Calu3 (cell line): ENCODE measurements around the gene PLCXD3. TPM values are rescaled to one million over a fixed set of nuclear protein-coding genes. Genes with fewer than 3 reads are reported as not detected.

ENCODE experiments used
- BruUV-seq: library from RNA; stranded (reverse); fragments of 400-500 nt; replicated peaks from 2 replicates; lab custom pipeline; 2021; lab: Mats Ljungman, UMichigan
- CTCF ChIA-PET: fragments of 300-600 bp; sonication (Branson Sonifier 250); formaldehyde crosslinking; loops from one replicate; lab custom pipeline; 2022; ENCODE audit warnings: antibody characterized with exemption; lab: Charles Lee
- DNase-seq: peaks from one replicate; pipeline ENCODE4 v3.0.0; 2022
- H3K27ac Mint-ChIP-seq: one replicate; pipeline ENCODE4 v1.8.0; 2022; ENCODE audit warnings: mixed read lengths; ENCODE audit not compliant: unreplicated experiment
- H3K27me3 Mint-ChIP-seq: one replicate; pipeline ENCODE4 v1.8.0; 2022; ENCODE audit warnings: mixed read lengths; ENCODE audit not compliant: unreplicated experiment
- H3K36me3 Mint-ChIP-seq: one replicate; pipeline ENCODE4 v1.8.0; 2022; ENCODE audit warnings: mild to moderate bottlenecking, moderate library complexity, mixed read lengths; ENCODE audit not compliant: insufficient read depth, unreplicated experiment
- H3K4me1 Mint-ChIP-seq: one replicate; pipeline ENCODE4 v1.8.0; 2022; ENCODE audit warnings: mild to moderate bottlenecking, low read depth, mixed read lengths; ENCODE audit not compliant: unreplicated experiment
- H3K4me3 Mint-ChIP-seq: one replicate; pipeline ENCODE4 v1.8.0; 2022; ENCODE audit warnings: mild to moderate bottlenecking, low read depth, moderate library complexity, mixed read lengths; ENCODE audit not compliant: unreplicated experiment
- H3K9me3 Mint-ChIP-seq: one replicate; pipeline ENCODE4 v1.8.0; 2022; ENCODE audit warnings: low read depth, mixed read lengths; ENCODE audit not compliant: unreplicated experiment
- CTCF ChIP-seq: fragments of 200-600 bp; IDR thresholded peaks from one replicate; pipeline ENCODE4 v1.8.0; 2022; ENCODE audit warnings: antibody characterized with exemption; ENCODE audit not compliant: unreplicated experiment
- intact Hi-C: fragments of 100-400 bp; cut with micrococcal nuclease; formaldehyde crosslinking; loops from one replicate; pipeline ENCODE4 v1.10.0; 2022; ENCODE audit not compliant: unreplicated experiment
- total RNA-seq: library from RNA; stranded (reverse); gene quantifications from 2 replicates; pipeline ENCODE4 v1.2.3, GENCODE V29; 2022

Gene PLCXD3
- total RNA-seq, 1 experiment from 2014 or later = not detected

DNA sequence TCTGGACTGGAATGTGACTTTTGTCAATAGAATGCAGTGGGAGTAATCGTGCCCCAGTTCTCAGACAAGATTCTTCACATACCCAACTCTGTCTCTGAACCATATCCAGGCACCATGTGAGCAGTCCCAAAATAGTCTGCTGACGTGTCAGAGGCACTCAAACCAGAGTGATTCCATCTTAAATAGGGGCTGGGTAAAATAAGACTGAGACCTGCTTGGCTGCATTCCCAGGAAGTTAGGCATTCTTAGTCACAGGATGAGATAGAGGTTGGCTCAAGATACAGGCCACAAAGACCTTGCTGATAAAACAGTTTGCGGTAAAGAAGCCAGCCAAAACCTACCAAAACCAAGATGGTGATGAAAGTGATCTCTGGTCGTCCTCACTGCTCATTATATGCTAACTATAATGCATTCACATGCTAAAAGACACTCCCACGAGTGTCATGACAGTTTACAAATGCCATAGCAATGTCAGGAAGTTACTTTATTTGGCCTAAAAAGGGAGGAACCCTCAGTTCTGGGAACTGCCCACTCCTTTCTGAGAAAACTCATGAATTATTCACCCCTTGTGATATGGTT, 16.9 kb upstream of the PLCXD3 start:
- H3K4me3 Mint-ChIP-seq = no peak overlapping the region
- TF ChIP-seq CTCF = no peak
- H3K36me3 Mint-ChIP-seq = no peaks in the 10 kb centered on the region
- peak; percentile 46 for DNase-seq
- no peak overlapping the region for H3K27ac Mint-ChIP-seq
- peaks cover 12% of the 10 kb centered on the region for H3K4me1 Mint-ChIP-seq
- H3K27me3 Mint-ChIP-seq = no peaks in the 10 kb centered on the region
- no TSS peak for BruUV-seq
- CTCF ChIA-PET = no interaction called here
- peaks cover 9% of the 10 kb centered on the region for H3K9me3 Mint-ChIP-seq
- intact Hi-C loops = no loop called here

DNA sequence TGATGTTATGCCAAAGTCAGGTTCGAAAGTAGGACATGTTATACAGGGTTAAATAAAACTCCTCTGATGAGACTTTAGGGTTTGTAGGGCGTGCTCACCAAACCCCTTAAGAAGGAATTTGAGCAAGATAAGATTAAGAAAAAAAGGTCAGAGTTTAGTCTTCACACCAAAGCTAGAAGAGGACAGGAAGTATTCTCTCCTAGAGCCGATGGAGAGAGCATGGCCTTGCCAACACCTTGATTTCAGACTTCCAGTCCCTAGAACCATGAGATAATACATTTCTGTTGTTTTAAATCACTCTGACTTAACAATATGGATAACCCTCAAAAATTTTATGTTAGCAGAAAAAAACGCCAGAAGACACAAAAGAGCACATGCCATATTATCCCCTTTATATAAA, 16.3 kb upstream of the PLCXD3 start:
- CTCF ChIA-PET = no interaction called here
- H3K27me3 Mint-ChIP-seq = no peaks in the 10 kb centered on the region
- H3K4me1 Mint-ChIP-seq = peaks cover 12% of the 10 kb centered on the region
- TF ChIP-seq CTCF = no peak
- H3K36me3 Mint-ChIP-seq = no peaks in the 10 kb centered on the region
- intact Hi-C loops = no loop called here
- no peak overlapping the region for H3K4me3 Mint-ChIP-seq
- no TSS peak for BruUV-seq
- peaks cover 8% of the 10 kb centered on the region for H3K9me3 Mint-ChIP-seq
- no peak for DNase-seq
- H3K27ac Mint-ChIP-seq = no peak overlapping the region

GRCh38 chr5:41524174-41524573, 13.8 kb upstream of the PLCXD3 start:
- Mint-ChIP-seq H3K4me3 (no peak overlapping the region), H3K27ac (no peak overlapping the region), H3K36me3 (no peaks in the 10 kb centered on the region), H3K9me3 (peaks cover 4% of the 10 kb centered on the region), H3K4me1 (peaks cover 12% of the 10 kb centered on the region), H3K27me3 (no peaks in the 10 kb centered on the region)
- CTCF ChIA-PET = no interaction called here
- intact Hi-C loops = loop anchor here (5.0 kb wide), 1 partner anchor 177 kb away; no protein-coding TSS in a partner anchor
- DNase-seq = no peak
- BruUV-seq = no TSS peak
- no peak for TF ChIP-seq CTCF

- H3K27ac Mint-ChIP-seq = no peak overlapping the region
- H3K4me3 Mint-ChIP-seq = no peak overlapping the region
- BruUV-seq = no TSS peak
- no peak for DNase-seq
- no peaks in the 10 kb centered on the region for H3K36me3 Mint-ChIP-seq
- TF ChIP-seq CTCF = no peak
- no peaks in the 10 kb centered on the region for H3K27me3 Mint-ChIP-seq
- CTCF ChIA-PET = no interaction called here
- peaks cover 12% of the 10 kb centered on the region for H3K4me1 Mint-ChIP-seq
- H3K9me3 Mint-ChIP-seq = peaks cover 4% of the 10 kb centered on the region
- intact Hi-C loops = loop anchor here (5.0 kb wide), 1 partner anchor 175 kb away; no protein-coding TSS in a partner anchor
These were observed 11.9 kb upstream of the PLCXD3 start for GRCh38 chr5:41522193-41522786.
